Measurements from ENCODE around the gene NBEAL2.

DNA sequence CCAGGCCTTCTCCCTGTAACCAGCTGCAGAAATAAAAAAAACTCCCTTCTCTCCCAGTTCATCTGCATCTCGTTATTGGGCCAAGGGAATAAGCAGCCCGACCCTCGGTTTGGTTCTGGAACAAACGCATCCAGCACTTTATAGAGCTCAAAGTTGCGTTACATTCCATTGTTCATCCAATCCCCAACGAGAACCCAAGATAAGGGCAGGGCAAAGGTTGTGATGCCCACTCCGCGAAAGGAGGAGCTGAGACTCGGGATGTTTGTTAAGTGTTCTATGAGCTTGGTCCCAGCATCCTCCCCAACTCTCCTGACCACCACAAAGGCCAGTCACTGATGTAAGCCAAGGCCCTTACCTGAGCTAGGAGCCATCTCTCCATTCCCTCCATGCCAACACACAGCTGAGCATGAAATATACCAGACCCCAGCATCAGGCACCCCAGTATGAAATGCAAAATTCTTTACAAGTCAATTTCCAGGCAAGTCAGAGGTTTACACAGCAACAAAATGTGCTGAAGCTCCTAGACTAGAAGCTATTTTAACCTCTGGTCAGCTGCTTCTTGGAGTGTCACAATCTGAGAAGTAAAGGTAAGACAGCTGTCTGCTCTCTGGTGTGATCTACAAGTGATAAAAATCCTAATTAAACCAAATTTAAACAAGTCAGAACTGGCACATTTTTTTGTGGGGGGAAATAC, 20.9 kb upstream of the NBEAL2 start:
- TF ChIP-seq EZH2 (IDR thresholded peaks at IDR 0.05) (no peak), POLR2AphosphoS5 (IDR thresholded peaks at IDR 0.05; ENCODE audit: borderline replicate concordance, low read depth, low read length) (no peak)
